Neural cell (in vitro differentiated cells): Measurements from ENCODE around the gene AKAP9.
"Not testable (repeated sequence)": the region's sequence is repeated elsewhere in the genome, so short reads cannot be mapped to it uniquely, and the experiment has no call there.

ENCODE experiments used
- CTCF ChIP-seq: fragments of 450-650 bp; IDR thresholded peaks from 2 replicates; pipeline ENCODE4 v1.5.1; 2014; ENCODE audit warnings: antibody characterized with exemption, mild to moderate bottlenecking, moderate library complexity; ENCODE audit not compliant: poor library complexity, severe bottlenecking
- EZH2 ChIP-seq: fragments of 200-600, 300-800 bp; shearing (Covaris generic), sonication (generic); IDR thresholded peaks from 2 replicates; pipeline ENCODE4 v1.6.1; 2014; ENCODE audit warnings: antibody characterized with exemption, low read length, borderline replicate concordance, mild to moderate bottlenecking; ENCODE audit not compliant: insufficient read depth, poor library complexity, severe bottlenecking
- POLR2AphosphoS5 ChIP-seq: IDR thresholded peaks from 2 replicates; pipeline ENCODE4 v1.6.1; 2012
- TAF1 ChIP-seq: IDR thresholded peaks from 2 replicates; pipeline ENCODE4 v1.6.1; 2012; ENCODE audit warnings: low read depth

GRCh38 chr7:91893699-91894098 lies 47.0 kb upstream of the AKAP9 start:
- not testable (repeated sequence) for TF ChIP-seq POLR2AphosphoS5, CTCF, EZH2, TAF1
